Endothelial cell of hepatic sinusoid (primary cell): ENCODE results near the gene RCOR3.

Experiments
- in situ Hi-C: cut with HindIII; loops from 2 replicates; pipeline ENCODE4 v1.10.0; 2017; ENCODE audit warnings: low sequenced_read_pairs

Gene RCOR3

DNA sequence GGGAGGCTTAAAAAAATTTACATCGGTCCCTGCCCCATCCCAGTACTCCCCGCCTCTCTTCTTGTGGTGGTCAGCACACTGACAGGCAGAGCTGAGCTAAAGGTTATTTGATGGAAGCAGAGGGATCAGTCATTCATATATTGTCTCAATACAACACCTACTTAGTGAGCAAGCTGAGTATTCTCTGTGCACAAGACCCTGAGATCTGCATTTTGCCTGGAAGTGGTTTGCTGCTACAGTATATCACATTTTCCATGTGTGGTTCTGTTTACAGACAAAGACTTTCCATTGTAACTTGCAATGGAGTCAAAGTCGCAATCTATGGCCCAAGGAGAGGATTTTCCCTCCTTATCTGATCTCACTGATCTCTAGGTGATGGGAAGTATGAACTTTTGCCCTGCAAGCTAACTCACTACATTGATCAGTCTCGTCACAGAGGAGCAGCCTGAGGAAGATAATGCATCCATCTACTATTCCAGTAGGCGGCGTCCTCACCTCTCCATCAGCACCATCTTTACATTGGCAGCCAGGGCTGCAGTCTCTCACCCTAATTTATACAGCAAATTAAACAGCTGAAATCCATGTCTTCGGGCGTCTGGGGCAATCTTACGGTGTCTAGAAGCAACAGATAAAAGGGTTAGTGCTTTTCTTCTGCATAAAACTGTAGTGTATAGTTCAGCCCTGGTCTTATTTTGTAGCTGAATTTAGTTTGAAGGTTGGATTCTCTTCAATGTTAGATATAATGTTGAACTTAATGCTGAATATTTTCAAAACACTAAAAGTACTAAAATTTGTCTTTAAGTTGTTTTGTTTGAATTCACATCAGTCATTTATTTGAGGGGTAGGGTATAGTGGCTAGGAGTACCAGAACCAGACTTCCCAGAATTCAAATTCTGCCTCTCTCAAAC, 64.2 kb downstream of the RCOR3 start:
- in situ Hi-C loops, result no loop called here

- in situ Hi-C loops, result loop anchor here (25.0 kb wide), 1 partner anchor 337 kb away; no protein-coding TSS in a partner anchor
Observed at GRCh38 chr1:211324992-211325775, 66.0 kb downstream of the RCOR3 start.

DNA sequence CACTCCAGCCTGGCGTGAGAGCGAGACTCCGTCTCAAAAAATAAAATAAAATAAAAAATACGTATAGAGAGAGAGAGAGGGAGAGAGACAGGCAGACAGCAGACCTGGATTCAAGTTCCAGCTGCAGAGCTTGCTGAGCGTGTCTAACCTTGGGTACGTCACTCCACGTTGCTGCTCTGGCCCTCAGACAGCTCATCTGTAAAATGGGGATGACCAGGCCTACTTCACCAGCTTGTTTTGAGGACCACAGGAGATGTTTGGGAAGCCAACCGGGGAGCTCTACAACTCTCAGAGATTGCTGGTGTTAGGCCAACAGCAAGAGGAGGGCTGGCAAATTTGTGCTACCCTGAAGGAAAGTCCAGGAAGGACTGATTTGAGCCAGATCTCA, 67.0 kb downstream of the RCOR3 start:
- in situ Hi-C loops, result loop anchor here (25.0 kb wide), 1 partner anchor 336 kb away; no protein-coding TSS in a partner anchor

DNA sequence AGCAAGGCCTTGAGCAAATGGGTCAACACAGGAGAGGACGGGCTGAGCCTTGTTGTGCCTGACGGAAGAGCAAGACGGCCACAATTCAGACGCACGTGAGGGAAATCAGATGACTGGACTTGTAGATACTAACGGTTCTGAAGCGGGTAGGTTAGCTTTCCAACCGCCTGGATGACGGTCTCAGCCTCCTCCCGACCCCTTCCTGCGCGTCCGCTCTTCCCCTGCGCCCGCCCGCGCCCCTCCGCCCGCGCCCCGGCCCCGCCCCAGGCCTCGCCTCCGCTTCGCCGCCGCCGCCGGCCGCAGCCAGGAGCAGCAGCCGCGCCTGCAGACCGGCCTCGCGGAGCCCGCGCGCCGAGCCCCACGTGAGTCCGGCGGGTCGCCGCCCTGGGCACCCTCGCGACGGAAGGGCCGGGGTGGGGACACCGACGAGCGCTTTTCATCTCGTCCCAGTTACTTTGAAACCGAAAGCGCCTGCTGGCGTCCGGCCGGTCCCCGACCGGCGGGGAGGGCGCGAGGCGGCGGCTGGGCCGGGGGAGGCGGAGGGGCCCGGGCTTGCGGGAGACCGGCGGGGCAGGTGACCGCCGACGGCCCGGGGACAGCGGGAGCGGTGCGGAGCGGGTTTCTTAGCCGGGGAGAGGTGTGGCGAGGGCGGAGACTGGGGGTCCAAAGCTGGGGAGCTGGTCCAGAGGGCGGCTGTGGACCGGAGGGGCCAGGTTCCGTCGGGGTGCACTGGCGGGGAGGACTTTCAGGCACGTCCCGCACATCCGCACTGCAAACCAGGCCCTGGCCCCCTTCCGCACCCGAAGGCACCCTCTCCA, 67.6 kb downstream of the RCOR3 start, which contains the start of gene TRAF5:
TRAF5 (plus strand) TSS at position 306 of the 818 bp plus-strand sequence. CDS start 26,407 bp downstream, outside the sequence.
- in situ Hi-C loops, result loop anchor here (25.0 kb wide), 1 partner anchor 336 kb away; no protein-coding TSS in a partner anchor

DNA sequence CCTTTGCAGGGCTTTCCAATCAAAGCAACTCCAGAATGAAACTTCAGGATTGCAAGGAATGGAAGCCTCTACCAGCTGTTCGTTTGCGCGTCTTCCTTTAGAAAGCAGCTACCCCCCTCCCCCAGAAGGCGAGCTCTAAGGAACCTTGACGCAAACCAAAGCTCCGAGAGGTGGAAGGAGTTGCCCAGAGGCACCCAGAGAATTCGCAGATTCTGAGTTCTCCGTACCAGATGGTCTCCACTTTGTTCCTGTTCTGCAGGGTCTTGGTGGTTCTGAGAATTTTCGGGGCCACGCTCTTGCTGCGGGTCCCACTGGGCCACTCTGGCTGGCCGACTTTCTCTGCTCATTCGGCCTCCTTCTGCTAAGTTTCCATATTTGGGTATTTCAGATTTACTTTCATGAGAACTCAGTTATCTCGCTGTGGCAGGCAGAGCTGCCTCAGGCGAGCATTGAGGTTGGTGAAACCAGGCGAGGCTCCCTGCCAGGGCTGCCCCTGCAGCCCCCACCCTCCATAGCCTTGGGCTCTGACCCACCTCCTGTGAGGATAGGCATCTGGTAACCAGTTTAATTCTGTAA, 68.3 kb downstream of the RCOR3 start:
- in situ Hi-C loops, result loop anchor here (25.0 kb wide), 1 partner anchor 335 kb away; no protein-coding TSS in a partner anchor

- in situ Hi-C loops, result loop anchor here (25.0 kb wide), 1 partner anchor 334 kb away; no protein-coding TSS in a partner anchor
Observed at GRCh38 chr1:211328084-211328694, 69.0 kb downstream of the RCOR3 start.

- in situ Hi-C loops, result loop anchor here (25.0 kb wide), 1 partner anchor 333 kb away; no protein-coding TSS in a partner anchor
Observed at GRCh38 chr1:211328866-211329475, 69.8 kb downstream of the RCOR3 start.

DNA sequence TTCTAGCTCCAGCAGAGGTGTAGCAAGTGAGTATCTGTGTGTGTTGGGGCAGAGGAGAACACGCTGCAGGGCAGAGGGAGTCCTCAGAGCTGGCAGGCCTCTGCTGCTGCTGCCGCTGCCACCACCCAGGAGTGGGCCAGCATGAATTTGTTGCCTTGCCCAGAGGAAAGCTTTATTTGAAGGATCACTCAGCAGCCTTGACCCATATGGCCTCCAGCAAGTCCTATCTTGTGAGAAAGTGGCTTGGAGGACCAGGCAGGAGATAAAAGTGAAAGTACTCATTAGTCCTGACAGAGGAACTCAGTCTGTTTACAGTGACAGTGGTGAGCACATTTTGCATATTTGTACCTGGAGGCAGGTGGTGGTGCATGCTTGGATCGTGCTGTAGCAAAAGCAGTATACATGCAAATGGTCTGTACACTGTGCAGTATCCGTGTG, 70.6 kb downstream of the RCOR3 start:
- in situ Hi-C loops, result loop anchor here (25.0 kb wide), 1 partner anchor 333 kb away; no protein-coding TSS in a partner anchor

GRCh38 chr1:211330282-211330936, 71.2 kb downstream of the RCOR3 start:
- in situ Hi-C loops, result loop anchor here (25.0 kb wide), 1 partner anchor 332 kb away; no protein-coding TSS in a partner anchor

GRCh38 chr1:211331011-211331709, 72.0 kb downstream of the RCOR3 start:
- in situ Hi-C loops, result loop anchor here (25.0 kb wide), 1 partner anchor 331 kb away; no protein-coding TSS in a partner anchor

GRCh38 chr1:211332036-211332616, 73.0 kb downstream of the RCOR3 start:
- in situ Hi-C loops, result loop anchor here (25.0 kb wide), 1 partner anchor 330 kb away; no protein-coding TSS in a partner anchor

DNA sequence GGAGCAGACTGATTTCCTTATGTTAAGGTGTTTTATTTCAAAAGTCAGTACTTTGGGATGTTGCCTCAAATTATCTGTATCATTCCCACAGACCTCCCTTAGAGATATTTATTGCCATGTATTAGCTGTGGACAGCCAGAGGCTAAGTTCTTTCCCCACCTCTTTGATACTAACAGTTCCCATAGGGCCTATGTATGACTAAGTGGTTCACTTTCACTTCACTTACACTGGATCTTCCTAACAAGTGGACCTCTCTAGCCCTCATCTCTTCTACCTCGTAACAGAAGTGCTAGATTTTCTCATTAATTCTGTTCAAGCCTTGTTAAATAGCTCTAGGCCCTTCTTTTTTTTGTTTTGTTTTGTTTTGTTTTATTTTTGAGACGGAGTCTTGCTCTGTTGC, 73.7 kb downstream of the RCOR3 start:
- in situ Hi-C loops, result loop anchor here (25.0 kb wide), 1 partner anchor 329 kb away; no protein-coding TSS in a partner anchor

DNA sequence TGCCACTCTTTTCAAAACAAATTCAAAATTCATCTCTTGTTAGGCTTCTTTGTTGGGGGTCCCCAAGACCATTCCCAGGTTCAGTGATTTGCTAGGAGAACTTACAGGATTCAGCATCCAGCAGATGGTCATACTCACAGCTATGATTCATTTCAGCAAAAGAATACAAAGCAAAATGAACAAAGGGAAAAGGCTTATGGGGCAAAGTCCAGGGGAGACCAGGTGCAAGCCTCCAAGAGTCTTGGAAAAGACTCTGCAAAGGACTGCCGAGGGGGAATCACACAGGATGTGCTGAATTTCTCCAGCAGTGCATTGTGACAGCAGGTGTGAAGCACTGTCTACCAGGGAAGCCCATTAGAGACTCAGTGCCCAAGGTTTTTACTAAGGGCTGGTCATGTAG, 74.7 kb downstream of the RCOR3 start:
- in situ Hi-C loops, result loop anchor here (25.0 kb wide), 1 partner anchor 328 kb away; no protein-coding TSS in a partner anchor

DNA sequence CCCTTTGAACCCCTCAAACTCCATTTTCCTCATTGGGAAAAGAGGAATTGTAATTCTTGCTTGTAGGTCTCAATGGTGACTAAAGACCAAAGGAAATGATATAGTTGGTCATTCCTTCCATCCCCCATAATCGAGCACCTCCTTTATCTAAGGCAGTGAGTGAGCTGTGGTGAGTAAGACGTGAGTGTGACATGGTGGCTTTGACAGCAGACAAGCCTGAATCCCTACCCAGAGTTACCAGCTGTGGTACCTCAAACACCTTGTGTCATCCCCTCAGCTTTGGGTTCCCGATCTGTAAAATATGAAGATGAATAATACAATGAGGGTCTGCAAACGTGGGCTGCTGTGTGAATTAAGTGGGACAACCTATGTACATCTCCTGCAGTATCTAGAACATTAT, 75.8 kb downstream of the RCOR3 start:
- in situ Hi-C loops, result loop anchor here (25.0 kb wide), 1 partner anchor 327 kb away; no protein-coding TSS in a partner anchor

DNA sequence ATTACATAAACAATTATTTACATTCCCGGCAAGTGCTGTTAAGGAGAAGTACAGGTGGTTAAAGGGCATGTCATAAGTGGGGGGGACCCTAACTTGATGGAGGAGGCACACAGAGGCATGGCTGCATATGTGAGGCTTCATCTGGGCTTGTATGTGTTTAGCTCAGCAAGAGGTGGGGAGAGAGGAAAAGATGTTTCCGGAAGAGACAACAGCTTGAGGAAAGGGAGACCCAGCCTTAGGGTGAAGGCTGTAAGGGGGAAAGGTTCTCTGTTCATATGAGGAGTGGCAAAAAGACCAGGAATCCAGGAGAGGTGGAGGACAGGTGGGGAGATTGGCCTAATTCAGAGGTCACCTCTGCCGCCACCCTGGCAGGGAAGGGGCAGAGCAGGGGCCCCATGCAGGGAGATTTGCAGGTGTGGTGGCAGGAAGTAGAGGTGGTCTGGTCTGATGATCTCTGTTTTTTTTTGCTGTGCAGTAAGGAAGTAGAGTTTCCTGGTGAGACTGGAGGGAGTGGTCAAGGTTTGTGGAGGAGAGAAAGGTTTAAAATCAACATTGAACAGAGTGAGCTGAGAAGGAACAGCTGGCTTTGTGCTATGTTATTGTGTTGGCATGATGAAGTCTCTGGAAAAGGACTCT, 76.5 kb downstream of the RCOR3 start:
- in situ Hi-C loops, result loop anchor here (25.0 kb wide), 1 partner anchor 327 kb away; no protein-coding TSS in a partner anchor

DNA sequence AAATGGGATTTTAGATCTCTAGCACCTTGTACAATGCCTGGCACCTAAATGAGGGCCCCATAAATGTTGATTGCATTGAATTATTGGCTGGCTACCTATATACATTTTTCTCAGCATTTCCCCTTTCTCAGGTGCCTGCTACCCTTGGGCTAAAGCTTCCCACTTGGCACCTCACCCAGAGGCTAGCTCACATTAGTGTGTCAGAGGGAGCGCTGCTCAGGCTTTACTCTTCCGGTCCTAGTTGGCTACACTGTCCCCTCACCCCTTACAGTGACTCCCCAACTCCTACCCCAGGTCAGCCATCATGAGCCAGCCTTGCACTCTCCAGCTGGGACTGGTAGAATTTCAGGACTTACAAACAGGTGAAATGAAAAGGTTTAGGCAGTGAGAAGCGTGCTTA, 77.0 kb downstream of the RCOR3 start:
- in situ Hi-C loops, result loop anchor here (25.0 kb wide), 1 partner anchor 326 kb away; no protein-coding TSS in a partner anchor
